ENCODE results near the gene NEO1.

NEO1 gene

GRCh38 chr15:73237910-73238309 lies 185.6 kb downstream of the NEO1 start:
- H3K4me1 ChIP-seq (ENCODE audit: control insufficient read depth, insufficient read depth, low read length) = no peaks in the 10 kb centered on the region
- no peak overlapping the region for H3K4me3 ChIP-seq (ENCODE audit: low read length)
- H3K27me3 ChIP-seq (ENCODE audit: control insufficient read depth, insufficient read depth, low read length) = no peaks in the 10 kb centered on the region
- H3K36me3 ChIP-seq (ENCODE audit: control insufficient read depth, insufficient read depth, low read length) = no peaks in the 10 kb centered on the region
- no peaks in the 10 kb centered on the region for H3K9me3 ChIP-seq (ENCODE audit: control insufficient read depth, low read length)
- no peak overlapping the region for H3K9ac ChIP-seq (ENCODE audit: low read length)

GRCh38 chr15:73239564-73240215 lies 187.4 kb downstream of the NEO1 start:
- no peak overlapping the region for H3K9ac ChIP-seq (ENCODE audit: low read length)

DNA sequence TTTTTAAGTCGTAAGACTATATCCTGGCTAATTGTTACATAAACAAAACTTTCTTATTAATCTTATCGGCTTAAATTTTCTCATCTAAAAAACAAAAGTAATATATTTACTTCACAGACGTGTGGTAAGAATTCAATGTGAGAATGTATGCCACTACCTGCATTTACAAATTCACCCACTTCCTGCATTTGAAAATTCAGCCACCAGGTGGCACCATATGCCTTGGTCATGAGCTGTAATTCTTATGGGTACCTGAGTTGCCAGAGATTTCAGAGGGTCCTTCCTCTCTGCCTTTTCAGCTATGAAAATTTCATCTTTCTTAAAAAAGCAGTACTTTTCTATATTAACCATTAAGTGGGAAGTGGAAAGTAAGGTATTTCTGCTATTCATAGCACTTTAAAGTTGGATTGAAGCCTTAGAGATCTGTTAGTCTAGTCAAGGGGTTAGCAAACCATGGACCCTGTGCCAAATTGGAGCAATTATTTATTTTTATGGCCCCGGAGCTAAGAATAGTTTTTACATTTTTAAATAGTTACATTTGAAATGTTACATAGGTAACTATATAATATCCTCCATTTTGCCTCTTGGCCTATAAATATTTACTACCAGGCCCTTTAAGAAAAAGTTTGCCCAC lies 188.7 kb downstream of the NEO1 start:
- Histone ChIP-seq H3K9ac (ENCODE audit: low read length) (no peak overlapping the region), H3K4me3 (ENCODE audit: low read length) (no peak overlapping the region), H3K9me3 (ENCODE audit: control insufficient read depth, low read length) (no peaks in the 10 kb centered on the region), H3K27me3 (ENCODE audit: control insufficient read depth, insufficient read depth, low read length) (no peaks in the 10 kb centered on the region), H3K36me3 (ENCODE audit: control insufficient read depth, insufficient read depth, low read length) (no peaks in the 10 kb centered on the region), H3K4me1 (ENCODE audit: control insufficient read depth, insufficient read depth, low read length) (no peaks in the 10 kb centered on the region)

More at GRCh38 chr15:73239564-73240215, 187.4 kb downstream of the NEO1 start:
- no peaks in the 10 kb centered on the region for H3K4me1 ChIP-seq (ENCODE audit: control insufficient read depth, insufficient read depth, low read length)
- H3K27me3 ChIP-seq (ENCODE audit: control insufficient read depth, insufficient read depth, low read length) = no peaks in the 10 kb centered on the region
- H3K9me3 ChIP-seq (ENCODE audit: control insufficient read depth, low read length) = no peaks in the 10 kb centered on the region
- H3K4me3 ChIP-seq (ENCODE audit: low read length) = no peak overlapping the region
- no peaks in the 10 kb centered on the region for H3K36me3 ChIP-seq (ENCODE audit: control insufficient read depth, insufficient read depth, low read length)

GRCh38 chr15:73244333-73244732 lies 192.1 kb downstream of the NEO1 start:
- Histone ChIP-seq H3K9me3 (ENCODE audit: control insufficient read depth, low read length) (no peaks in the 10 kb centered on the region), H3K36me3 (ENCODE audit: control insufficient read depth, insufficient read depth, low read length) (no peaks in the 10 kb centered on the region), H3K9ac (ENCODE audit: low read length) (no peak overlapping the region), H3K4me3 (ENCODE audit: low read length) (no peak overlapping the region), H3K27me3 (ENCODE audit: control insufficient read depth, insufficient read depth, low read length) (no peaks in the 10 kb centered on the region), H3K4me1 (ENCODE audit: control insufficient read depth, insufficient read depth, low read length) (no peaks in the 10 kb centered on the region)

DNA sequence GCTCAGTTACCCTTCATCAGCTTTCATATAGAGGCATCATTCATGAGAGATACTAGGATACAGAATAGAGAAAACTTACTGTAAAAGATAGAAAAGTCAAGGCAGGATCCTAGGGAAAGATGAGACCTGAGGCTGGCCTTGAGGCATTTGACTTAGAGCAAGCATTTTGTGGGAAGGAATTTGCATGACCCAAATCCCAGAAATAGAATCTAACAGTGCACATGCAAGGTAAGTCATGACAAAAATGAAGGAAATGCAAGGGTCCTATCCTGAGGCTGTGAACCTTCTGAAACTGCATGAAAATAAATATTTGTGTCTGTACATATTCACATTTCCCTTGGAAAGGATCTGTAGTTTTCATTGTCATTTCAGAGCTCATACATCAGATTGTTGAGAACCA lies 194.2 kb downstream of the NEO1 start:
- Histone ChIP-seq H3K4me1 (ENCODE audit: control insufficient read depth, insufficient read depth, low read length) (no peaks in the 10 kb centered on the region), H3K9ac (ENCODE audit: low read length) (no peak overlapping the region), H3K27me3 (ENCODE audit: control insufficient read depth, insufficient read depth, low read length) (no peaks in the 10 kb centered on the region), H3K36me3 (ENCODE audit: control insufficient read depth, insufficient read depth, low read length) (no peaks in the 10 kb centered on the region), H3K4me3 (ENCODE audit: low read length) (no peak overlapping the region), H3K9me3 (ENCODE audit: control insufficient read depth, low read length) (no peaks in the 10 kb centered on the region)

GRCh38 chr15:73246898-73247297 lies 194.6 kb downstream of the NEO1 start:
- Histone ChIP-seq H3K27me3 (ENCODE audit: control insufficient read depth, insufficient read depth, low read length) (no peaks in the 10 kb centered on the region), H3K36me3 (ENCODE audit: control insufficient read depth, insufficient read depth, low read length) (no peaks in the 10 kb centered on the region), H3K9ac (ENCODE audit: low read length) (no peak overlapping the region), H3K4me1 (ENCODE audit: control insufficient read depth, insufficient read depth, low read length) (no peaks in the 10 kb centered on the region), H3K4me3 (ENCODE audit: low read length) (no peak overlapping the region), H3K9me3 (ENCODE audit: control insufficient read depth, low read length) (no peaks in the 10 kb centered on the region)

- Histone ChIP-seq H3K9ac (ENCODE audit: low read length) (no peak overlapping the region), H3K4me3 (ENCODE audit: low read length) (no peak overlapping the region), H3K27me3 (ENCODE audit: control insufficient read depth, insufficient read depth, low read length) (no peaks in the 10 kb centered on the region), H3K4me1 (ENCODE audit: control insufficient read depth, insufficient read depth, low read length) (no peaks in the 10 kb centered on the region), H3K36me3 (ENCODE audit: control insufficient read depth, insufficient read depth, low read length) (no peaks in the 10 kb centered on the region), H3K9me3 (ENCODE audit: control insufficient read depth, low read length) (no peaks in the 10 kb centered on the region)
These were observed 195.1 kb downstream of the NEO1 start for GRCh38 chr15:73247331-73247730.

DNA sequence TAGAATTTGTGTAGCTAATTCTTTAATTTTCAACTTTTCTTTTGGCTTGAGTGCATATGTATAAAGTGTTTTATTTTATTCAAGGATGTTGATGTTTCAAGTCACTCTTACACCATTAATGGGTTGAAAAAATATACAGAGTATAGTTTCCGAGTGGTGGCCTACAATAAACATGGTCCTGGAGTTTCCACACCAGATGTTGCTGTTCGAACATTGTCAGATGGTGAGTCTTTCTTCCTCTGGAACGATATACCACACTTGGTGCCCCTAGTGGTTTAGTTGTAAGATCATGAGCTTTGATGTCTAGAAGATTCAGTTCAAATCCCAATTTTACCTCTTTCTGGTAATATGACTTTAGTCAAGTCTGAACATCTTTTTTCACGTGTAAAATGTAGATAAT lies 197.2 kb downstream of the NEO1 start:
- Histone ChIP-seq H3K9ac (ENCODE audit: low read length) (no peak overlapping the region), H3K36me3 (ENCODE audit: control insufficient read depth, insufficient read depth, low read length) (no peaks in the 10 kb centered on the region), H3K27me3 (ENCODE audit: control insufficient read depth, insufficient read depth, low read length) (no peaks in the 10 kb centered on the region), H3K4me1 (ENCODE audit: control insufficient read depth, insufficient read depth, low read length) (no peaks in the 10 kb centered on the region), H3K4me3 (ENCODE audit: low read length) (no peak overlapping the region), H3K9me3 (ENCODE audit: control insufficient read depth, low read length) (no peaks in the 10 kb centered on the region)

- H3K27me3 ChIP-seq (ENCODE audit: control insufficient read depth, insufficient read depth, low read length) = no peaks in the 10 kb centered on the region
- H3K4me1 ChIP-seq (ENCODE audit: control insufficient read depth, insufficient read depth, low read length) = no peaks in the 10 kb centered on the region
- no peaks in the 10 kb centered on the region for H3K9me3 ChIP-seq (ENCODE audit: control insufficient read depth, low read length)
- no peaks in the 10 kb centered on the region for H3K36me3 ChIP-seq (ENCODE audit: control insufficient read depth, insufficient read depth, low read length)
- H3K4me3 ChIP-seq (ENCODE audit: low read length) = no peak overlapping the region
- H3K9ac ChIP-seq (ENCODE audit: low read length) = no peak overlapping the region
These were observed 202.3 kb downstream of the NEO1 start for GRCh38 chr15:73254598-73254997.

DNA sequence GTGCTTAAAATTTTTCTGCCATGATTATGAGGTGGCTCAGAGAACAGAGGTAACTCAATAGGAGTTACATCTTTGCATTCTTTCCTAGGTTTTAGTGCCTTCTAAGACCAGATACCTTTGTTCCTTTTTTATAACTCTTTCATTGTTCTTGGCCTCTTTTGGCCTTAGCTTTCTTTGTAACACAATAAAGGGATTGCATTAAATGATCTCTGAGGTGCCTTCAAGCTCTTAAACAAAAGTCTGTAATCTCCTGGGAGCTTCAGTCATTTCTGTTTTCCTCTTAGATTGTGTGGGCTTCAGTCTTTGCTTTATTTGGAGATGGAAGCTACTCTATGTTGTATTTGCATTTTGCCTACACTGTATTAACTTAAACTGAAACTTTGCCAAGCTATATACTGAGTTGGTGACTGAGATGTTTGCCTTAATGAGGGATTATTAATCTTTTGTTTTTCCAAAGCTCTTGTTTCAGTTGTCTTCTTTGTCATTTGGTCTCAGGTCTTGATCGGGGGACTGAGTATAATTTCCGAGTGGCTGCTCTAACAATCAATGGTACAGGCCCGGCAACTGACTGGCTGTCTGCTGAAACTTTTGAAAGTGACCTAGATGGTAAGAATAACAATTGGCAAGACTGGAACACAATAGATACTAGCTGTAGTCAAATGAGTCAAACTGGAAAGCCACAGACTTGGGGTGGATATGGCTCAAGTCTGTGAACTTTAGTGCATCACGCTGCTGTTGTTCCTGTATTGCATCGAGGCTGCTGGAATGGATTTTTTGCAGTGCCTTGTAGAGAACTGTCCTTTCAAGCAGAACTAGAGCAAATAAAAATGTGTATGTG lies 206.2 kb downstream of the NEO1 start:
- Histone ChIP-seq H3K4me3 (ENCODE audit: low read length) (no peak overlapping the region), H3K4me1 (ENCODE audit: control insufficient read depth, insufficient read depth, low read length) (no peaks in the 10 kb centered on the region), H3K36me3 (ENCODE audit: control insufficient read depth, insufficient read depth, low read length) (no peaks in the 10 kb centered on the region), H3K9ac (ENCODE audit: low read length) (no peak overlapping the region), H3K9me3 (ENCODE audit: control insufficient read depth, low read length) (no peaks in the 10 kb centered on the region), H3K27me3 (ENCODE audit: control insufficient read depth, insufficient read depth, low read length) (no peaks in the 10 kb centered on the region)

DNA sequence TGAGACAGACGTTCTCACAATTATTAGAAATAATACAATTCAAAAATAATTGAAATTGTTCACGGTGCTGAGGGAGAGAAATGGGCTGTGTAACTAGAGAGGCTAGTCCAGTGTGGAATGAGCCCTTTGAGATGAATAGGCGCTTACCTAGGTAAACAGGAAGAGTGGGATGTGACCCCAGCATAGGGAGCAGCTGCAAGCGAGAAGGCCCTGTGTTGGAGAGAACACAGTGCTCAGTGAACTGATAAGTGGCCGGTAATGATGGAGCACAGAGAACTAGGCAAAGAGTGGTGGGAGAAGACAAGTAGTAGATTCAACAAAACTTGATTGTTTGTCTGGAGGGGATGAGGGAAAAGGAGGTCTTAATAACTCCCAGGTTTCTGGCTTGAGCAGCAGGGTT lies 212.6 kb downstream of the NEO1 start:
- Histone ChIP-seq H3K27me3 (ENCODE audit: control insufficient read depth, insufficient read depth, low read length) (no peaks in the 10 kb centered on the region), H3K4me3 (ENCODE audit: low read length) (no peak overlapping the region), H3K9me3 (ENCODE audit: control insufficient read depth, low read length) (no peaks in the 10 kb centered on the region), H3K36me3 (ENCODE audit: control insufficient read depth, insufficient read depth, low read length) (no peaks in the 10 kb centered on the region), H3K4me1 (ENCODE audit: control insufficient read depth, insufficient read depth, low read length) (no peaks in the 10 kb centered on the region), H3K9ac (ENCODE audit: low read length) (no peak overlapping the region)

DNA sequence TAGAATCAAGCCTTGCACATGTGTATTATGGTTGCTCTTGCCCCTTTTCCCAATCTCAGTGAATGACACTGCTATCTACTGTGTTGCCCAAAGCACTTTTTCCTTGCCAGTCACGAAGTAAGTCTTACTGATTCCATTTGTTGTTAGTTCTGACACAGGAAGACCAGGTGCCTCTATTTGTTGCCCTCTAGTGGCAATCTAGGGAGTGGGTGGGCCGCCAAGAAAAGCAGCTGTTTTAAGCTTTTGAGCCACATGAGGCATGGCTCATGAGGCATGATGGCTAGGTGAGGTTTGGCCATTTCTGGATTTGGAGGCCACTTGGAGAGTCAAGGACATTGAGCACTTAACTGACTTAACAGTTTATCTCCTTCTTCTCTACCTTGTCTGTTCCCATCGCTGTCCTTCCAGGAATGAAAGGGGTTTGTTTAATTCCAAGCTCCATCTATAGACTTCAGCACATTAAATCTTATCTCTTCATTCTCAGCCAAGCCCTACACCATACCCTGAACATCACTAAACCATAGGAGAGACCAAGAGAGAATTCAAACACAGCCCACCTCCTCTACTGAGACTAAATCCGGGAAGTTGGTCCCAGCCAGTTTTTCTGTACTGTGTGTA lies 213.4 kb downstream of the NEO1 start:
- no peaks in the 10 kb centered on the region for H3K36me3 ChIP-seq (ENCODE audit: control insufficient read depth, insufficient read depth, low read length)

More for the DNA sequence above, 213.4 kb downstream of the NEO1 start:
- H3K4me1 ChIP-seq (ENCODE audit: control insufficient read depth, insufficient read depth, low read length) = no peaks in the 10 kb centered on the region
- no peak overlapping the region for H3K4me3 ChIP-seq (ENCODE audit: low read length)
- H3K9ac ChIP-seq (ENCODE audit: low read length) = no peak overlapping the region
- H3K27me3 ChIP-seq (ENCODE audit: control insufficient read depth, insufficient read depth, low read length) = no peaks in the 10 kb centered on the region
- H3K9me3 ChIP-seq (ENCODE audit: control insufficient read depth, low read length) = no peaks in the 10 kb centered on the region
